ENCODE results near the gene SHANK2. TPM values are rescaled to one million over a fixed set of nuclear protein-coding genes. Genes with fewer than 3 reads are reported as not detected.

Gene SHANK2
- total and polyA plus RNA-seq, 7 donors, result 3.5 to 43.8 (median 8.0) TPM

DNA sequence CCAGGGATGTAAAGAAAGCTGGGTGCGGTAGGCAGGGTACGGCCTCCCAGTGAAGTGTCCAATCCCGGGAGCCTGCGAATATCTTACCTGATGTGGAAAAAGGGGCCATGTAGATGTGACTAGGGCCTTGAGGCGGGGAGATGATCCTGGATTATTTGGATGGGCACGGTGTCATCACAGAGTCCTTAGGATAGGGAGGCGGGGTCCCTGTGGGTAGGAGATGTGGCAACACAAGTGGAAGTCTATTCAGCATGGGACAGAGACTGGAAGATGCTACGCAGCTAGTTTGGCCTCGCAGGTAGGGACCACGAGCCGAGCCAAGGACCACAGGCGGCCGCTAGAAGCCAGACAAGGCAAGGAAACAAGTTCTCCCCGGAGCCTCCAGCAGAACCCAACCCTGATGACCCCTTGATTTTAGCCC lies 46.4 kb upstream of the SHANK2 start:
- Histone ChIP-seq H3K36me3 (no peaks in the 10 kb centered on the region), H3K27ac (no peak overlapping the region), H3K4me1 (peaks cover 0 to 13% (median 9%) of the 10 kb centered on the region in 4 donors), H3K27me3 (no peaks in the 10 kb centered on the region), H3K9me3 (no peaks in the 10 kb centered on the region), H3K4me3 (no peak overlapping the region)
- DNase-seq, result peak; percentile 55
- WGBS, 2 donors, result 93 to 94% methylated on average over 14 of the region's 14 CpGs
- TF ChIP-seq EP300 (IDR thresholded peaks at IDR 0.05), result no peak
- TF ChIP-seq, protein P1, sequence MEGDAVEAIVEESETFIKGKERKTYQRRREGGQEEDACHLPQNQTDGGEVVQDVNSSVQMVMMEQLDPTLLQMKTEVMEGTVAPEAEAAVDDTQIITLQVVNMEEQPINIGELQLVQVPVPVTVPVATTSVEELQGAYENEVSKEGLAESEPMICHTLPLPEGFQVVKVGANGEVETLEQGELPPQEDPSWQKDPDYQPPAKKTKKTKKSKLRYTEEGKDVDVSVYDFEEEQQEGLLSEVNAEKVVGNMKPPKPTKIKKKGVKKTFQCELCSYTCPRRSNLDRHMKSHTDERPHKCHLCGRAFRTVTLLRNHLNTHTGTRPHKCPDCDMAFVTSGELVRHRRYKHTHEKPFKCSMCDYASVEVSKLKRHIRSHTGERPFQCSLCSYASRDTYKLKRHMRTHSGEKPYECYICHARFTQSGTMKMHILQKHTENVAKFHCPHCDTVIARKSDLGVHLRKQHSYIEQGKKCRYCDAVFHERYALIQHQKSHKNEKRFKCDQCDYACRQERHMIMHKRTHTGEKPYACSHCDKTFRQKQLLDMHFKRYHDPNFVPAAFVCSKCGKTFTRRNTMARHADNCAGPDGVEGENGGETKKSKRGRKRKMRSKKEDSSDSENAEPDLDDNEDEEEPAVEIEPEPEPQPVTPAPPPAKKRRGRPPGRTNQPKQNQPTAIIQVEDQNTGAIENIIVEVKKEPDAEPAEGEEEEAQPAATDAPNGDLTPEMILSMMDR (IDR thresholded peaks at IDR 0.05), result no peak
- TF ChIP-seq POLR2A (IDR thresholded peaks at IDR 0.05), result no peak
- TF ChIP-seq POLR2AphosphoS5 (IDR thresholded peaks at IDR 0.05), result no peak
- intact Hi-C loops (cut with DNase I), result no loop called here

DNA sequence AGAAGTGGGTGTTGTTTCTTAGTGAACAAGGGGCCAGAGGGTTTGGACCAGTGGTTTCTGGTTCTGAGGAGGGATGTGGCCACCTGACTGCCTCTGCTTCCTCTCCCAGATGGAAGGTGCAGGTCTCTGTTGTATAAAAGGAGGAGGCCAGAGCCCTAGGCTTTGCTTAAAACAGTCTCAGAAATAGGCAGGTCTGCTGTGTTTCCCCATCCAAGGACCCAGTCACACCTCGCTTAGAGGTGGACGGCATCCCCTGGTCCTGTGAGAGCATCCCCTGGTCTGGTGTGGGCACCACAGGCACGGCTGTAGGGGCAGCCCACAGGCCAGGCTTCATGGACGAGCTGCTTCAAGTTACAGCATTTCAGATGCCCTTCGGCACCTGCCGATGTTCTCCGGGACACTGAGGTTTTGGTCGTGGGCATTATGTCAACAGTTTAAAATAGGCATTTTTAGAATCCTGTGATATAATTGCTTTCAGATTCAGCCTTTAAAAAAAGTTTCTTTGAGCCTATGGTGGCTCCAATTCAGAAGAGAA lies 45.7 kb upstream of the SHANK2 start:
- TF ChIP-seq, protein P1 (IDR thresholded peaks at IDR 0.05), result no peak
- TF ChIP-seq POLR2A (IDR thresholded peaks at IDR 0.05) (no peak), EP300 (IDR thresholded peaks at IDR 0.05) (no peak), POLR2AphosphoS5 (IDR thresholded peaks at IDR 0.05) (no peak)
- intact Hi-C loops (cut with DNase I), result no loop called here
- no peaks in the 10 kb centered on the region for H3K36me3 ChIP-seq

DNA sequence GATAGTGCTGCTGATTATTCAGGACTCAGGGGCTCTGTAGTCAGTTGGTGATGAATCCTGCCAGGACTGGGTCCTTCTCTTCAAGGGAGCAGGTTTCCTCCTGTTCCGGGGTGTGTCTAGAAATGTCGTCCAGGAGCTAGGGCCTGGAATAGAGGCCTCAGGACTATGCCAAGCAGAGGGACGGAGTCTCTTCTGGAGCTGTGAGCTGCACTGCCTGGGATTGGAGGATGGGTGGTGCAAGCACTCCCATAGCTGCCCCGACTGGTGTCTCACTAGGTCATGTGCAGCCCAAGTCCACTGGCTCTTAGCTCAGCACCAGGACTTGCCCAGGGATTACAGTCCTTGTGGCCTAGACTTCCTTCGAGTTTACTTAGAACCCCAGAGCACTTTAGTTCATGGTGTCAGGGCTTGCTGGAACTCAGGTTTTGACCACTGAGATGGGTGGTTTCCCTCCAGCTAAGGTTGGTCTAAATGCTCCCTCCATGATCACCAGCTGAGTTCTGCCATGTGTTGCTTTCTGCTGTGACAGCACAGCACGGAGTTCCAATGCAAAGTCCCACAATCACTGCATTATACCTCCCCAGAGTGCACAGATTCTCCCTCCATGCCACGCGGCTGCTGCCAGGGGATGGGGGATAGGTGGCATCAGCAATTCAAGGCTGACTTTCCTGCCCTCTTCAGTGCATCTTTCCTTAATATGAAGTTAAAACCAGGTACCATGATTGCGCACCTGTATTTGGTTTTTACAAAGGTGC lies 42.6 kb upstream of the SHANK2 start:
- H3K4me1 ChIP-seq, result peaks cover 0 to 13% (median 9%) of the 10 kb centered on the region in 4 donors
- TF ChIP-seq POLR2AphosphoS5 (IDR thresholded peaks at IDR 0.05) (no peak), EP300 (IDR thresholded peaks at IDR 0.05) (no peak), POLR2A (IDR thresholded peaks at IDR 0.05) (no peak)
- TF ChIP-seq, protein P1 (IDR thresholded peaks at IDR 0.05), result no peak
- H3K9me3 ChIP-seq, result peaks cover 0 to 5% (median 2%) of the 10 kb centered on the region in 4 donors
- no peak overlapping the region for H3K4me3 ChIP-seq
- intact Hi-C loops (cut with DNase I), result no loop called here
- no peaks in the 10 kb centered on the region for H3K36me3 ChIP-seq
- no peak overlapping the region for H3K27ac ChIP-seq
- DNase-seq, result no peak
- H3K27me3 ChIP-seq, result no peaks in the 10 kb centered on the region
- 88 to 92% methylated on average over 9 of the region's 9 CpGs for WGBS, 2 donors

More for the DNA sequence above, 45.7 kb upstream of the SHANK2 start:
- Histone ChIP-seq H3K4me3 (no peak overlapping the region), H3K27ac (no peak overlapping the region), H3K9me3 (no peaks in the 10 kb centered on the region), H3K27me3 (no peaks in the 10 kb centered on the region), H3K4me1 (peaks cover 0 to 13% (median 9%) of the 10 kb centered on the region in 4 donors)
- DNase-seq, result peak; percentile 10
- WGBS, 2 donors, result 74 to 89% methylated on average over 8 of the region's 8 CpGs

DNA sequence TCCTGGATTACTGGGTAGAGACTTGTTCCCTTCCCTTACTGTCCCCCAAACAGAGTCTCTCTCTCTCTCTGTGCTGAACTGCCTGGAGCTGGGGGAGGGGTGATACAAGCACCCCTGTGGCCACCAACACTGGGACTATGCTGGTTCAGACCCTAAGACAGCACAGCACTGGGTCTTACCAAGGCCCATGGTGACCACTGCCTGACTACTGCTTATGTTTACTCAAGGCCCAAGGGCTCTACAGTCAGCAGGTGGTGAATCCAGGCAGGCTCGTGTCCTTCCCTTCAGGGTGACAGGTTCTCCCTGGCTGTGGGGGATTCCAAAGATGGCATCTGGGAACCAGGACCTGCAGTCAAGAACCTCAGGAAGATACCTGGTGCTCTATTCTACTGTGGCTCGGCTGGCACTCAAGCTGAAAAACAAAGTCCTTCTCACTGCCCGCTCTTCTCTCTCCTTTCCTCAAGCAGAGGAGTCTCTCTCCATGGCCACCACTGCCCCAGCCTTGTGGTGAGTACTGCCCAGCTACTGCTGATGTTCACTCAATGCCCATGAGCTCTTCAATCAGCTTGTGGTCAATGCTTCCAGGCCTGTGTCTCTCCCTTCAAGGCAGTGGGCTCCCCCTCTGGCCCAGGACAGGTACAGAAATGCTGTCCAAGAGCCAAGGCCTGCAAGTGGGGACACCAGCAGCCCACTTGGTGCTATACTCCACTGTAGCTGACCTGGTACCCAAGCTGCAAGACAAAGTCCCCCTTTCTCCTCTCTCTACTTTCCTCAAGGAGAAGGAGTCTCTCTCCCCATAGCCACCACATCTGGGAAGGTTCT lies 41.8 kb upstream of the SHANK2 start:
- 78 to 89% methylated on average over 3 of the region's 3 CpGs for WGBS, 2 donors
- Histone ChIP-seq H3K9me3 (peaks cover 0 to 6% (median 3%) of the 10 kb centered on the region in 4 donors), H3K4me1 (peaks cover 0 to 8% (median 5%) of the 10 kb centered on the region in 4 donors), H3K27me3 (no peaks in the 10 kb centered on the region), H3K27ac (no peak overlapping the region), H3K4me3 (no peak overlapping the region), H3K36me3 (no peaks in the 10 kb centered on the region)
- no peak for TF ChIP-seq EP300 (IDR thresholded peaks at IDR 0.05)
- TF ChIP-seq, protein P1 (IDR thresholded peaks at IDR 0.05), result no peak
- no peak for TF ChIP-seq POLR2A (IDR thresholded peaks at IDR 0.05)
- no peak for TF ChIP-seq POLR2AphosphoS5 (IDR thresholded peaks at IDR 0.05)
- intact Hi-C loops (cut with DNase I), result no loop called here
- DNase-seq, result peak; percentile 25

Data from sigmoid colon (tissue), 7 donors.